GM23248 (cell line): ENCODE measurements around the gene TGM1.

Experiments used
- EZH2 ChIP-seq: fragments of 200-600 bp; sonication (generic); IDR thresholded peaks from 2 replicates; pipeline ENCODE4 v1.6.1; 2018; ENCODE audit warnings: antibody characterized with exemption, mild to moderate bottlenecking; ENCODE audit not compliant: insufficient read depth, poor library complexity, severe bottlenecking
- EZH2phosphoT487 ChIP-seq: fragments of 200-600 bp; sonication (generic); IDR thresholded peaks from 2 replicates; pipeline ENCODE4 v1.6.1; 2018; ENCODE audit warnings: antibody characterized with exemption, moderate library complexity, mild to moderate bottlenecking, low read depth; ENCODE audit not compliant: insufficient read depth

- TF ChIP-seq EZH2phosphoT487 (no peak), EZH2 (no peak)
Measured at GRCh38 chr14:24270537-24271133, 7.7 kb upstream of the TGM1 start.
